K562 (cell line): ENCODE results near the gene GRAMD2B. TPM values are rescaled to one million over a fixed set of nuclear protein-coding genes. Genes with fewer than 3 reads are reported as not detected.

Experiments used
- CCNT2 ChIP-seq: IDR thresholded peaks from 2 replicates; pipeline ENCODE4 v1.6.1; 2011; ENCODE audit warnings: borderline replicate concordance, low read depth, mild to moderate bottlenecking, moderate library complexity, mixed read lengths, low read length; ENCODE audit not compliant: insufficient read length; ENCODE audit errors: extremely low read depth
- COPS2 ChIP-seq: fragments of 450-650 bp; conservative IDR thresholded peaks from 2 replicates; pipeline ENCODE4 v1.6.1; 2016; ENCODE audit warnings: mild to moderate bottlenecking, moderate library complexity
- CREM ChIP-seq: IDR thresholded peaks from 2 replicates; pipeline ENCODE4 v1.6.1; 2014; ENCODE audit warnings: antibody characterized with exemption, low read depth
- DACH1 ChIP-seq: fragments of 450-650 bp; IDR thresholded peaks from 2 replicates; pipeline ENCODE4 v1.6.1; 2018; ENCODE audit not compliant: partially characterized antibody
- E2F8 ChIP-seq: fragments of 450-650 bp; IDR thresholded peaks from 2 replicates; pipeline ENCODE4 v1.7.1; 2018; ENCODE audit warnings: mild to moderate bottlenecking, low read depth; ENCODE audit not compliant: partially characterized antibody
- ELF1 ChIP-seq: fragments of 200-800 bp; sonication (Bioruptor generic); IDR thresholded peaks from 2 replicates; pipeline ENCODE4 v1.6.1; 2016; ENCODE audit warnings: missing genetic modification characterization, missing compliant biosample characterization
- ELK1 ChIP-seq: sonication (generic); formaldehyde crosslinking; IDR thresholded peaks from 2 replicates; pipeline ENCODE4 v1.8.1; 2022; ENCODE audit warnings: missing genetic modification reagents
- FOXK2 ChIP-seq, 2 experiments: fragments of 450-650 bp; IDR thresholded peaks in 1 of 2; conservative IDR thresholded peaks in 1 of 2; 2 replicates each; pipeline ENCODE4 v1.6.1; 2016; ENCODE audit warnings: low read depth in 2 of 2, mild to moderate bottlenecking in 1 of 2
- JUN ChIP-seq, 2 experiments: sonication (generic) in 1 of 2; formaldehyde crosslinking in 1 of 2; IDR thresholded peaks; 2 replicates each; pipeline versions ENCODE4 v1.6.1 to v1.8.0; 2012 to 2022; ENCODE audit warnings: borderline replicate concordance in 2 of 2, mild to moderate bottlenecking in 2 of 2, improper control_type of control experiment in 1 of 2, low read depth in 1 of 2, low read length in 1 of 2, missing genetic modification reagents in 1 of 2
- KAT8 ChIP-seq: fragments of 450-650 bp; IDR thresholded peaks from 2 replicates; pipeline ENCODE4 v1.6.1; 2016; ENCODE audit warnings: low read depth, mild to moderate bottlenecking
- KLF1 ChIP-seq: fragments of 450-650 bp; IDR thresholded peaks from 2 replicates; pipeline ENCODE4 v1.6.1; 2016; ENCODE audit warnings: missing genetic modification characterization, missing compliant biosample characterization
- LEF1 ChIP-seq: fragments of 450-650 bp; IDR thresholded peaks from 2 replicates; pipeline ENCODE4 v1.6.1; 2016; ENCODE audit warnings: mild to moderate bottlenecking
- NFE2 ChIP-seq: IDR thresholded peaks from 2 replicates; pipeline ENCODE4 v1.6.1; 2014; ENCODE audit warnings: antibody characterized with exemption, low read depth
- RCOR1 ChIP-seq, 2 experiments: IDR thresholded peaks; 2 replicates each; pipeline ENCODE4 v1.6.1; 2012; ENCODE audit warnings: low read depth in 2 of 2, low read length in 2 of 2, borderline replicate concordance in 1 of 2, improper control_type of control experiment in 1 of 2
- RUNX1 ChIP-seq: sonication (generic); IDR thresholded peaks from 2 replicates; pipeline ENCODE4 v1.6.1; 2016; ENCODE audit warnings: antibody characterized with exemption, low read depth
- STAT5A ChIP-seq: IDR thresholded peaks from 2 replicates; pipeline ENCODE4 v1.6.1; 2012; ENCODE audit warnings: low read length, inconsistent platforms, borderline replicate concordance
- TAF7 ChIP-seq: fragments of 450-650 bp; IDR thresholded peaks from 2 replicates; pipeline ENCODE4 v1.6.1; 2016; ENCODE audit warnings: missing genetic modification characterization, missing compliant biosample characterization
- TBL1XR1 ChIP-seq, 2 experiments: IDR thresholded peaks; 2 replicates each; pipeline ENCODE4 v1.6.1; 2012; ENCODE audit warnings: improper control_type of control experiment in 2 of 2, low read length in 2 of 2, mild to moderate bottlenecking in 1 of 2
- TEAD4 ChIP-seq, 2 experiments: sonication (generic) in 1 of 2; formaldehyde crosslinking in 1 of 2; IDR thresholded peaks; 2 replicates each; pipeline versions ENCODE4 v1.6.1 to v1.8.0; 2012 to 2022; ENCODE audit warnings: borderline replicate concordance in 1 of 2, inconsistent platforms in 1 of 2, low read length in 1 of 2, mild to moderate bottlenecking in 1 of 2, missing genetic modification reagents in 1 of 2
- TRIM28 ChIP-seq: fragments of 450-650 bp; IDR thresholded peaks from 2 replicates; pipeline ENCODE4 v1.6.1; 2017
- ZNF232 ChIP-seq: sonication (generic); formaldehyde crosslinking; IDR thresholded peaks from 2 replicates; pipeline ENCODE4 v1.8.0; 2022; ENCODE audit warnings: mild to moderate bottlenecking, missing genetic modification reagents
- ZNF316 ChIP-seq: fragments of 450-650 bp; IDR thresholded peaks from 2 replicates; pipeline ENCODE4 v1.6.1; 2016
- ZNF644 ChIP-seq: fragments of 200-800 bp; sonication (Bioruptor generic); IDR thresholded peaks from 2 replicates; pipeline ENCODE4 v1.6.1; 2016; ENCODE audit warnings: low read depth, missing genetic modification characterization, missing compliant biosample characterization
- polyA plus RNA-seq, 8 experiments: library from polyadenylated mRNA; depleted of rRNA in 4 of 8; stranded (reverse) in 5 of 8; unstranded in 3 of 8; fragments of >200 nt; fragmentation: Nextera tagmentation in 2 of 8; fragmentation: Illumina TruSeq in 1 of 8; extraction: Ambion mirVana in 2 of 8; extraction: Trizol in 1 of 8; gene quantifications; 2 replicates each; pipeline versions ENCODE4 v1.2.1 to v1.2.3, GENCODE V29; 2011 to 2014; ENCODE audit warnings: inconsistent platforms in 1 of 8, missing spikeins in 1 of 8
- total RNA-seq, 7 experiments: library from RNA; depleted of rRNA in 6 of 7; stranded (reverse); fragments of >200 nt in 6 of 7; fragmentation: Illumina TruSeq in 2 of 7; extraction: Trizol in 2 of 7; gene quantifications; 2 replicates each; pipeline versions ENCODE4 v1.2.1 to v1.2.3, GENCODE V29; 2011 to 2021; ENCODE audit warnings: low replicate concordance in 1 of 7
- TF ChIP-seq, protein P1 (sequence below): fragments of 250-450 bp; sonication (Bioruptor Pico); IDR thresholded peaks from 2 replicates; pipeline ENCODE4 v1.8.0; 2022; ENCODE audit warnings: inconsistent platforms, mild to moderate bottlenecking, moderate library complexity, borderline replicate concordance

Gene GRAMD2B
- total and polyA plus RNA-seq, 9 of the 15 experiments (the other 6 are each of a cell fraction or from before 2014, with no cell fraction given), result 0.32 to 4.2 (median 1.4) TPM

- no peak for TF ChIP-seq COPS2
- TF ChIP-seq KAT8, result no peak
- no peak for TF ChIP-seq CCNT2
- TF ChIP-seq KLF1 (tag), result peak; percentile 93
- peak; percentile 63 to 67; a peak in 3 of 4 replicates for TF ChIP-seq FOXK2 (conservative IDR thresholded peaks at IDR 0.05 in 1 of 2, IDR thresholded peaks at IDR 0.05 in 1 of 2; ENCODE audit: low read depth in 2 of 2)
- peak; percentile 64; the same call in 1 of the 2 replicates for TF ChIP-seq JUN (IDR thresholded peaks at IDR 0.05; ENCODE audit: borderline replicate concordance, low read depth, low read length)
- peak; percentile 34; the same call in 1 of the 2 replicates for TF ChIP-seq JUN (CRISPR knock-in tag; IDR thresholded peaks at IDR 0.05; ENCODE audit: borderline replicate concordance)
- TF ChIP-seq, protein P1, sequence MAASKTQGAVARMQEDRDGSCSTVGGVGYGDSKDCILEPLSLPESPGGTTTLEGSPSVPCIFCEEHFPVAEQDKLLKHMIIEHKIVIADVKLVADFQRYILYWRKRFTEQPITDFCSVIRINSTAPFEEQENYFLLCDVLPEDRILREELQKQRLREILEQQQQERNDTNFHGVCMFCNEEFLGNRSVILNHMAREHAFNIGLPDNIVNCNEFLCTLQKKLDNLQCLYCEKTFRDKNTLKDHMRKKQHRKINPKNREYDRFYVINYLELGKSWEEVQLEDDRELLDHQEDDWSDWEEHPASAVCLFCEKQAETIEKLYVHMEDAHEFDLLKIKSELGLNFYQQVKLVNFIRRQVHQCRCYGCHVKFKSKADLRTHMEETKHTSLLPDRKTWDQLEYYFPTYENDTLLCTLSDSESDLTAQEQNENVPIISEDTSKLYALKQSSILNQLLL, result no peak
- no peak for TF ChIP-seq DACH1
- peak in 1 of 2 experiments; percentile 82; a peak in 2 of 4 replicates for TF ChIP-seq RCOR1 (IDR thresholded peaks at IDR 0.05; ENCODE audit: borderline replicate concordance in 1 of 2, low read depth in 2 of 2, low read length in 2 of 2)
- 0 out of 2 replicates have a peak, but pooled peaks have one; percentile 22 for TF ChIP-seq TAF7 (tag)
- TF ChIP-seq ZNF316, result peak; percentile 60
- TF ChIP-seq CREM, result peak; percentile 78
- no peak for TF ChIP-seq TRIM28
- TF ChIP-seq LEF1, result 0 out of 2 replicates have a peak, but pooled peaks have one; percentile 11
- TF ChIP-seq ELK1 (CRISPR knock-in tag), result 0 out of 2 replicates have a peak, but pooled peaks have one; percentile 75
- no peak for TF ChIP-seq ZNF644 (tag)
- TF ChIP-seq RUNX1, result 0 out of 2 replicates have a peak, but pooled peaks have one; percentile 27
- TF ChIP-seq STAT5A, result peak; percentile 98
- TF ChIP-seq ELF1, result 0 out of 2 replicates have a peak, but pooled peaks have one; percentile 13
- peak in 1 of 2 experiments; percentile 75; a peak in 2 of 4 replicates for TF ChIP-seq TBL1XR1 (IDR thresholded peaks at IDR 0.05; ENCODE audit: low read length in 2 of 2)
- TF ChIP-seq ZNF232 (CRISPR knock-in tag), result no peak
- peak; percentile 47; the same call in 1 of the 2 replicates for TF ChIP-seq TEAD4 (IDR thresholded peaks at IDR 0.05; ENCODE audit: low read length)
- no peak for TF ChIP-seq TEAD4 (CRISPR knock-in tag; IDR thresholded peaks at IDR 0.05; ENCODE audit: borderline replicate concordance)
- TF ChIP-seq NFE2, result peak; percentile 38; the same call in 1 of the 2 replicates
- TF ChIP-seq E2F8, result no peak
Measured at GRCh38 chr5:126514131-126514557, 90.9 kb downstream of the GRAMD2B start (continued).
